ENCODE results near the gene TDRD10.
A peak's percentile ranks its signal among the peaks of the same experiment; 100 is the strongest.

- TF ChIP-seq CTCF (conservative IDR thresholded peaks at IDR 0.05; ENCODE audit: low read depth, low read length) (peak; percentile 68), EZH2 (IDR thresholded peaks at IDR 0.05; ENCODE audit: low read length, unreplicated experiment) (no peak), EZH2phosphoT487 (IDR thresholded peaks at IDR 0.05; ENCODE audit: borderline replicate concordance, low read length) (no peak)
These were observed 23.4 kb upstream of the TDRD10 start for GRCh38 chr1:154478639-154479038.
